A549 (cell line): ENCODE measurements around the gene TBL1XR1. TPM values are rescaled to one million over a fixed set of nuclear protein-coding genes. Genes with fewer than 3 reads are reported as not detected.
A peak's percentile ranks its signal among the peaks of the same experiment; 100 is the strongest.

Source experiments
- ATAC-seq, 2 experiments: fragments of 200-7000 bp in 1 of 2; fragments of >200 bp in 1 of 2; cut with Nextera tagmentation in 1 of 2; cut with Tn5 transposase in 1 of 2; 3 replicates each; pipeline versions ENCODE4 v1.8.0 to v1.9.1; 2018 to 2020; ENCODE audit warnings: mild to moderate bottlenecking in 1 of 2, moderate library complexity in 1 of 2
- CTCF ChIA-PET: fragments of 300-600 bp; sonication (Branson Sonifier 250); formaldehyde crosslinking; extraction: SDS; loops from one replicate; lab custom pipeline; 2021; ENCODE audit warnings: antibody characterized with exemption, inconsistent platforms; lab: Yijun Ruan, JAX
- POLR2A ChIA-PET: fragments of 350-600 bp; formaldehyde crosslinking; extraction: SDS; loops from one replicate; lab custom pipeline; 2021; ENCODE audit warnings: antibody characterized with exemption, inconsistent platforms; lab: Yijun Ruan, JAX
- DNase-seq, 2 experiments: peaks; one replicate each; pipeline versions ENCODE4 v3.0.0 to v3.0.0-alpha.2; 2011 to 2016; ENCODE audit warnings: low read depth in 1 of 2, low spot score in 1 of 2
- FAIRE-seq: peaks from 2 replicates; lab custom pipeline; 2011; peaks lifted over from hg19 to GRCh38; lab: Jason Lieb, UNC
- H3K27ac ChIP-seq, 2 experiments: fragments of >200 bp; sonication (Bioruptor Twin); formaldehyde crosslinking; 3 replicates each; pipeline ENCODE4 v1.5.1; 2016 to 2017
- H3K4me1 ChIP-seq: fragments of >200 bp; sonication (Bioruptor Twin); formaldehyde crosslinking; 3 replicates; pipeline ENCODE4 v1.6.1; 2016
- H3K4me2 ChIP-seq: fragments of >200 bp; sonication (Bioruptor Twin); formaldehyde crosslinking; 3 replicates; pipeline ENCODE4 v1.6.1; 2016
- H3K4me3 ChIP-seq: fragments of >200 bp; sonication (Bioruptor Twin); formaldehyde crosslinking; 3 replicates; pipeline ENCODE4 v1.5.1; 2016
- H3K9me3 ChIP-seq: fragments of >200 bp; sonication (Bioruptor Twin); formaldehyde crosslinking; 3 replicates; pipeline ENCODE4 v1.6.1; 2016
- BCL3 ChIP-seq: fragments of >200 bp; sonication (Bioruptor Twin); formaldehyde crosslinking; IDR thresholded peaks from 3 replicates; pipeline ENCODE4 v1.6.1; 2016
- EHF ChIP-seq: fragments of 250-450 bp; sonication (Bioruptor Pico); IDR thresholded peaks from 2 replicates; pipeline ENCODE4 v1.5.0; 2020; ENCODE audit warnings: mild to moderate bottlenecking
- EP300 ChIP-seq, 2 experiments: fragments of >200 bp; sonication (Bioruptor Twin); formaldehyde crosslinking; IDR thresholded peaks; 2 replicates in 1 of 2; 3 replicates in 1 of 2; pipeline ENCODE4 v1.6.1; 2016 to 2017
- FOXS1 ChIP-seq: fragments of 250-450 bp; sonication (Bioruptor Pico); IDR thresholded peaks from 2 replicates; pipeline ENCODE4 v1.5.0; 2020; ENCODE audit warnings: mild to moderate bottlenecking, moderate library complexity
- HDAC2 ChIP-seq: fragments of 200-600 bp; sonication (generic); IDR thresholded peaks from 2 replicates; pipeline ENCODE4 v1.6.1; 2016
- HOXA7 ChIP-seq: fragments of 250-450 bp; sonication (Bioruptor Pico); IDR thresholded peaks from 2 replicates; pipeline ENCODE4 v1.5.0; 2020; ENCODE audit warnings: mild to moderate bottlenecking, moderate library complexity
- HOXB13 ChIP-seq: fragments of 250-450 bp; sonication (Bioruptor Pico); IDR thresholded peaks from 2 replicates; pipeline ENCODE4 v1.5.0; 2020; ENCODE audit warnings: low read depth, mild to moderate bottlenecking, moderate library complexity
- JUN ChIP-seq, 2 experiments: fragments of >200 bp; sonication (Bioruptor Twin); formaldehyde crosslinking; IDR thresholded peaks; 2 replicates in 1 of 2; 3 replicates in 1 of 2; pipeline ENCODE4 v1.6.1; 2016 to 2017
- JUNB ChIP-seq: fragments of >200 bp; sonication (Bioruptor Twin); formaldehyde crosslinking; IDR thresholded peaks from 2 replicates; pipeline ENCODE4 v1.6.1; 2016
- MAFK ChIP-seq: fragments of 450-650 bp; IDR thresholded peaks from 2 replicates; pipeline ENCODE4 v1.6.1; 2014; ENCODE audit not compliant: partially characterized antibody
- PHF8 ChIP-seq: fragments of 200-600 bp; sonication (generic); IDR thresholded peaks from 2 replicates; pipeline ENCODE4 v1.6.1; 2016; ENCODE audit warnings: low read depth, mild to moderate bottlenecking, antibody characterized with exemption, moderate library complexity, borderline replicate concordance
- POLR2A ChIP-seq: IDR thresholded peaks from 2 replicates; pipeline ENCODE4 v1.6.1; 2012; ENCODE audit warnings: mild to moderate bottlenecking, low read length
- RARB ChIP-seq: fragments of 250-450 bp; sonication (Bioruptor Pico); IDR thresholded peaks from 2 replicates; pipeline ENCODE4 v1.8.0; 2021; ENCODE audit warnings: mild to moderate bottlenecking, moderate library complexity
- RNF2 ChIP-seq: fragments of 200-600 bp; sonication (generic); IDR thresholded peaks from 2 replicates; pipeline ENCODE4 v1.6.1; 2016; ENCODE audit warnings: low read depth, mild to moderate bottlenecking, antibody characterized with exemption, moderate library complexity, borderline replicate concordance
- TFCP2L1 ChIP-seq: fragments of 250-450 bp; sonication (Bioruptor Pico); IDR thresholded peaks from 2 replicates; pipeline ENCODE4 v1.5.0; 2021; ENCODE audit warnings: mild to moderate bottlenecking
- ZC3H11A ChIP-seq: fragments of 450-650 bp; IDR thresholded peaks from 2 replicates; pipeline ENCODE4 v1.6.1; 2014; ENCODE audit warnings: antibody characterized with exemption, mild to moderate bottlenecking
- ZSCAN20 ChIP-seq: fragments of 250-450 bp; sonication (Bioruptor Pico); IDR thresholded peaks from 2 replicates; pipeline ENCODE4 v1.8.0; 2022; ENCODE audit warnings: mild to moderate bottlenecking, moderate library complexity
- WGBS: methylation state at CpG from one replicate; pipeline ENCODE4 v1.1.6; 2017; ENCODE audit errors: missing lambda C conversion rate; 5-methylcytosine and 5-hydroxymethylcytosine counted together
- polyA plus RNA-seq, 4 experiments: library from polyadenylated mRNA; depleted of rRNA in 3 of 4; stranded (reverse); fragments of >200 nt; fragmentation: RNase III in 1 of 4; extraction: RNeasy Plus Mini Kit Qiagen cat#74134 plus additional on column Dnase treatment in 1 of 4; gene quantifications; 2 replicates in 3 of 4; 3 replicates in 1 of 4; pipeline ENCODE4 v1.2.3, GENCODE V29; 2011 to 2017
- TF ChIP-seq, protein P1 (sequence below): fragments of >200 bp; sonication (Bioruptor Twin); formaldehyde crosslinking; IDR thresholded peaks from 3 replicates; pipeline ENCODE4 v1.5.1; 2016
- TF ChIP-seq, protein P2 (sequence below): IDR thresholded peaks from 2 replicates; pipeline ENCODE4 v1.6.1; 2012; ENCODE audit warnings: low read depth, borderline replicate concordance

Gene TBL1XR1
- polyA plus RNA-seq, 2 of the 4 experiments (the other 2 are of a cell fraction) = 41.4 to 106 TPM

GRCh38 chr3:177106594-177106993 lies 90.7 kb downstream of the TBL1XR1 start:
- TF ChIP-seq, protein P1, sequence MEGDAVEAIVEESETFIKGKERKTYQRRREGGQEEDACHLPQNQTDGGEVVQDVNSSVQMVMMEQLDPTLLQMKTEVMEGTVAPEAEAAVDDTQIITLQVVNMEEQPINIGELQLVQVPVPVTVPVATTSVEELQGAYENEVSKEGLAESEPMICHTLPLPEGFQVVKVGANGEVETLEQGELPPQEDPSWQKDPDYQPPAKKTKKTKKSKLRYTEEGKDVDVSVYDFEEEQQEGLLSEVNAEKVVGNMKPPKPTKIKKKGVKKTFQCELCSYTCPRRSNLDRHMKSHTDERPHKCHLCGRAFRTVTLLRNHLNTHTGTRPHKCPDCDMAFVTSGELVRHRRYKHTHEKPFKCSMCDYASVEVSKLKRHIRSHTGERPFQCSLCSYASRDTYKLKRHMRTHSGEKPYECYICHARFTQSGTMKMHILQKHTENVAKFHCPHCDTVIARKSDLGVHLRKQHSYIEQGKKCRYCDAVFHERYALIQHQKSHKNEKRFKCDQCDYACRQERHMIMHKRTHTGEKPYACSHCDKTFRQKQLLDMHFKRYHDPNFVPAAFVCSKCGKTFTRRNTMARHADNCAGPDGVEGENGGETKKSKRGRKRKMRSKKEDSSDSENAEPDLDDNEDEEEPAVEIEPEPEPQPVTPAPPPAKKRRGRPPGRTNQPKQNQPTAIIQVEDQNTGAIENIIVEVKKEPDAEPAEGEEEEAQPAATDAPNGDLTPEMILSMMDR = no peak
- TF ChIP-seq FOXS1 (CRISPR knock-in tag) (no peak), HOXB13 (CRISPR knock-in tag) (no peak), JUNB (no peak), RARB (CRISPR knock-in tag) (no peak), EP300 (IDR thresholded peaks at IDR 0.05) (no peak), HDAC2 (no peak), JUN (IDR thresholded peaks at IDR 0.05) (no peak), EHF (CRISPR knock-in tag) (no peak), ZSCAN20 (CRISPR knock-in tag) (no peak)
- TF ChIP-seq, protein P2, sequence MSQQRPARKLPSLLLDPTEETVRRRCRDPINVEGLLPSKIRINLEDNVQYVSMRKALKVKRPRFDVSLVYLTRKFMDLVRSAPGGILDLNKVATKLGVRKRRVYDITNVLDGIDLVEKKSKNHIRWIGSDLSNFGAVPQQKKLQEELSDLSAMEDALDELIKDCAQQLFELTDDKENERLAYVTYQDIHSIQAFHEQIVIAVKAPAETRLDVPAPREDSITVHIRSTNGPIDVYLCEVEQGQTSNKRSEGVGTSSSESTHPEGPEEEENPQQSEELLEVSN = no peak
- Histone ChIP-seq H3K9me3 (no peaks in the 10 kb centered on the region), H3K4me2 (peak overlapping the region; percentile 47; the same call in 1 of the 3 replicates), H3K4me1 (peaks cover 66% of the 10 kb centered on the region), H3K27ac (no peak overlapping the region), H3K4me3 (no peak overlapping the region)
- ChIA-PET POLR2A (no interaction called here), CTCF (no interaction called here)
- ATAC-seq (no peak), DNase-seq (no peak), FAIRE-seq (no peak)
- 86% methylated on average over 3 of the region's 3 CpGs for WGBS

DNA sequence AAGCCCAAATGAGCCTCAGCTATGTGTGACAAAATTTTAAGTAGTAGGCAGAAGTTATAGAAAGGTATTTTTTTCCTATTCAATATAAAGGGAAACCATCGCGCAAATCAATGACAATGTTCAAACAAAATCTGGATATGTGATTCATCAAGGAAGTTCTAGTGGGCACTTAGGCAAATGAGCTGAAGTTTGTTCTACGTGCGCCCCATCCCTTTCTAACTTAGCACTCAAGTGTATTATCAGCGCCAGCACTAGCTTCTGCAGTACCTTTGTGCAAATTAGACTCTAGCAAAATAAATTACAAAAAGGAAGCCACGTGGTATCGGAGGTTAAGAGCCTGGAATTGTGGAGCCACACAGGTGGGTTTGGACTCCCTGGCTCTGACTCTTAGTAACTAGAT lies 91.1 kb downstream of the TBL1XR1 start:
- POLR2A ChIA-PET = no interaction called here
- Histone ChIP-seq H3K4me1 (peaks cover 62% of the 10 kb centered on the region), H3K4me3 (no peak overlapping the region), H3K27ac (no peak overlapping the region), H3K9me3 (no peaks in the 10 kb centered on the region), H3K4me2 (peak overlapping the region; percentile 47)
- no peak for ATAC-seq
- WGBS = 86% methylated on average over 7 of the region's 7 CpGs
- CTCF ChIA-PET = no interaction called here
- TF ChIP-seq BCL3 (no peak), POLR2A (no peak), JUN (IDR thresholded peaks at IDR 0.05) (no peak), HOXA7 (CRISPR knock-in tag) (no peak), MAFK (no peak), RNF2 (no peak)
- FAIRE-seq = no peak
- no peak for DNase-seq

DNA sequence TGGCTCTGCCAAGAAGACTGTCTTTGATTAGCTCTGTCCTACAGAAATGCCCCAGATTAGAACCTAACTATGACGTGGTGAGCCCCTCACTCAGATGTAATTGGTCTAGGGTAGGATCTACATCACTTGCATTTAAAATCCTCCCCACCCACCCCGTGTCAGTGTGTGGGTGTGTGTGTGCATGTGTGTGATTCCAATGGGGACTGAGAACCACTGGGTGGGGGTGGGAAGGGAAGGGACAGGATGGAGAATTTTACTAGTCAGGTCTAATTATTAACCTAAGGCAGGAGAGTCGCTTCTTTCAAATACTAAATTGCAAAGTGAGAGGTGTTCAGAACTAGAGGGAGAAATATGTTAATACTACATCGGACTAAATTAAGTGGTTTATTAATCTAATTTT lies 91.7 kb downstream of the TBL1XR1 start:
- peak overlapping the region; percentile 47 for H3K4me2 ChIP-seq
- FAIRE-seq (no peak), ATAC-seq (no peak), DNase-seq (no peak)
- TF ChIP-seq ZSCAN20 (CRISPR knock-in tag) (no peak), ZC3H11A (no peak), PHF8 (no peak), JUN (IDR thresholded peaks at IDR 0.05) (no peak), TFCP2L1 (CRISPR knock-in tag) (no peak), MAFK (no peak)
- TF ChIP-seq, protein P1 = no peak
- H3K4me3 ChIP-seq = no peak overlapping the region
- 47% methylated on average over 4 of the region's 4 CpGs for WGBS
- ChIA-PET CTCF (no interaction called here), POLR2A (no interaction called here)
- H3K9me3 ChIP-seq = no peaks in the 10 kb centered on the region
- peaks cover 58% of the 10 kb centered on the region for H3K4me1 ChIP-seq
- H3K27ac ChIP-seq = no peak overlapping the region
